Esophagus squamous epithelium (tissue), 4 donors: ENCODE data around the gene ATF7IP.

Source experiments
- CTCF ChIP-seq, 6 experiments: fragments of 450-650 bp in 4 of 6; fragments of 200-600 bp in 2 of 6; sonication (generic) in 2 of 6; IDR thresholded peaks; one replicate each; pipeline ENCODE4 v1.5.1; 2016 to 2019; ENCODE audit warnings: antibody characterized with exemption in 6 of 6, mild to moderate bottlenecking in 4 of 6, moderate library complexity in 4 of 6
- POLR2A ChIP-seq, 4 donors: fragments of 450-650 bp; IDR thresholded peaks; one replicate each; pipeline ENCODE4 v1.6.1; 2017; ENCODE audit warnings: antibody characterized with exemption in 4 of 4, mild to moderate bottlenecking in 4 of 4, moderate library complexity in 3 of 4

- TF ChIP-seq CTCF (IDR thresholded peaks at IDR 0.05) (no peak), POLR2A (IDR thresholded peaks at IDR 0.05) (no peak)
Observed at GRCh38 chr12:14481201-14481600, 115.7 kb downstream of the ATF7IP start.
